Astrocyte of the spinal cord (primary cell): ENCODE measurements around the gene RAPGEF3.

Experiments
- DNase-seq: peaks from one replicate; pipeline ENCODE4 v3.0.0; 2011; ENCODE audit warnings: low read depth, low spot score
- H3K4me3 ChIP-seq: 2 replicates; pipeline ENCODE4 v1.5.1; 2011; ENCODE audit warnings: low read depth, mild to moderate bottlenecking, low read length, moderate library complexity
- CTCF ChIP-seq: IDR thresholded peaks from 2 replicates; pipeline ENCODE4 v1.5.1; 2012; ENCODE audit warnings: low read depth, mild to moderate bottlenecking, low read length, inconsistent platforms
- in situ Hi-C: cut with HindIII; loops from 2 replicates; pipeline ENCODE4 v1.10.0; 2017; ENCODE audit warnings: low sequenced_read_pairs

The RAPGEF3 gene

GRCh38 chr12:47704719-47705118 lies 54.0 kb downstream of the RAPGEF3 start:
- DNase-seq = no peak
- in situ Hi-C loops = no loop called here
- TF ChIP-seq CTCF = no peak
- peak overlapping the region; percentile 82 for H3K4me3 ChIP-seq

DNA sequence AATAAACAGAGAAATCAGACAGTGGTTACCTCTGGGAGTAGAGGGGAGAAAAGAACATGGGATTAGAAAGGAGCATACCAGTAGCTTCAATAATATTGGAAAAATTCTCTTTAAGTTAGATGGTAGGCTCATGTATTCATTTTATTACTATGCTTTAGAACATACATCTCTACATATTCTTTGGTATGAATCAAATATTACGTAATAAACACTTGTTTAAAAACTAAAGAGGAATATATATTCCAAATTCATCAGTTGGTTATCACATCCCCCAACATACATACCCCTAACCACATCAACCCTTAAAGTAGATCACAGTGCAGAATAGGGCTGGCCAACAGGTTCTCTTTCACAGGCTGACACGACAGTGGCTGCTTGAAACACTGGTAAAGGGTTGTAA lies 58.4 kb downstream of the RAPGEF3 start:
- in situ Hi-C loops = no loop called here
- DNase-seq = no peak
- H3K4me3 ChIP-seq = no peak overlapping the region
- no peak for TF ChIP-seq CTCF

DNA sequence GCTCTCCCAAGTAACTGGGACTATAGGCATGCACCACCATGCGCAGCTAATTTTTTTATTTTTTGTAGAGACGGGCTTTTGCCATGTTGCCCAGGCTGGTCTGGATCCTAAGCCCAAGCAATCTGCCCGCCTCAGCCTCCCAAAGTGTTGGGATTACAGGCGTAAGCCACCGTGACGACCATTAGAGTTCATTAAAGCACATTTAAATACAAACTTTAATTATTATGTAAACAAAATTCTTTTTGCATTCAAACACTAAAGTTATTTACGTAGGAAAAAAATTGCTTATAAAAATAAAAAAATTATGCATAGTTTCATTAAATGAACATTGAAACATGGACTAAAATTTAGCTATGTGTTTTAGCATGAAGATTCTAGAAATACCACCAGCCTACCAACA lies 60.0 kb downstream of the RAPGEF3 start:
- no peak for TF ChIP-seq CTCF
- no peak overlapping the region for H3K4me3 ChIP-seq
- in situ Hi-C loops = no loop called here

GRCh38 chr12:47698055-47698454 lies 60.6 kb downstream of the RAPGEF3 start:
- no peak overlapping the region for H3K4me3 ChIP-seq
- in situ Hi-C loops = no loop called here
- no peak for DNase-seq
- TF ChIP-seq CTCF = no peak

More for the DNA sequence above, 60.0 kb downstream of the RAPGEF3 start:
- no peak for DNase-seq

DNA sequence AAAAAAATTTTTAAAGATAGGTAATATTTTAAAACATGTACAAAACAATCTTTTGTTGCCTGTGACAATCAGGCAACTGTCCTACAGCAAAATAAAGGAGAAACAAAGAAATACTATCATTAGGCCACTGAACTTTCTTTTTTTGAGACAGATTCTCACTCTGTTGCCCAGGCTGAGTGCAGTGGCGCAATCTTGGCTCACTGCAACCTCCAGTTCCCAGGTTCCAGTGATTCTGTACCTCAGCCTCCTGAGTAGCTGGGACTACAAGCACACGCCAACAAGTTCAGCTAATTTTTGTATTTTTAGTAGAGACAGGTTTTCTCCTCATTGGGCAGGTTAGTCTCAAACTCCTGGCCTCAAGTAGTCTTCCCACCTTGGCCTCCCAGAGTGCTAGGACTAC lies 69.5 kb downstream of the RAPGEF3 start:
- in situ Hi-C loops = no loop called here

DNA sequence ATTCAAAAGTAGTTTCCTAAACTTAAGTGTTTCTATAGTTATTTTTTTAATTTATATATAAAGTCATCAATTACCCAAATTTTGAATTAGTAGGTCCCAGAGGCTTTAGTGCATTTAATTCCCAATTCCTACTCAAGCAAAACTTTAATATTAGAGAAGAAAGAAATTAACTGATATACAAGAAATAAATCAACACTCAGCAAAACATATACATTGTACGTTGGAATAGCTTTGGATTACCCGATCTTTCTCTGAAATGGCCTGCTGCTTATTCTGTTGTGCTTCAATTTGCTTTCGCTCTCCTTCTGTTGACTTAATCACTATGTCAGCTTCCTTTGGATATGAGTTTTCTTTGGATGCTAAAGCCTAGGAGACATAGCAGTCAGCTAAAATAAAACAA lies 71.0 kb downstream of the RAPGEF3 start:
- H3K4me3 ChIP-seq = no peak overlapping the region
- TF ChIP-seq CTCF = no peak
- in situ Hi-C loops = no loop called here
- no peak for DNase-seq

More for the DNA sequence above, 69.5 kb downstream of the RAPGEF3 start:
- DNase-seq = no peak
- no peak overlapping the region for H3K4me3 ChIP-seq
- no peak for TF ChIP-seq CTCF
